ENCODE data around the gene SYTL3. TPM values are rescaled to one million over a fixed set of nuclear protein-coding genes. Genes with fewer than 3 reads are reported as not detected.
"Not testable (repeated sequence)": the region's sequence is repeated elsewhere in the genome, so short reads cannot be mapped to it uniquely, and the experiment has no call there.

The SYTL3 gene
- total RNA-seq, 1 experiment from 2014 or later = 0.65 TPM

DNA sequence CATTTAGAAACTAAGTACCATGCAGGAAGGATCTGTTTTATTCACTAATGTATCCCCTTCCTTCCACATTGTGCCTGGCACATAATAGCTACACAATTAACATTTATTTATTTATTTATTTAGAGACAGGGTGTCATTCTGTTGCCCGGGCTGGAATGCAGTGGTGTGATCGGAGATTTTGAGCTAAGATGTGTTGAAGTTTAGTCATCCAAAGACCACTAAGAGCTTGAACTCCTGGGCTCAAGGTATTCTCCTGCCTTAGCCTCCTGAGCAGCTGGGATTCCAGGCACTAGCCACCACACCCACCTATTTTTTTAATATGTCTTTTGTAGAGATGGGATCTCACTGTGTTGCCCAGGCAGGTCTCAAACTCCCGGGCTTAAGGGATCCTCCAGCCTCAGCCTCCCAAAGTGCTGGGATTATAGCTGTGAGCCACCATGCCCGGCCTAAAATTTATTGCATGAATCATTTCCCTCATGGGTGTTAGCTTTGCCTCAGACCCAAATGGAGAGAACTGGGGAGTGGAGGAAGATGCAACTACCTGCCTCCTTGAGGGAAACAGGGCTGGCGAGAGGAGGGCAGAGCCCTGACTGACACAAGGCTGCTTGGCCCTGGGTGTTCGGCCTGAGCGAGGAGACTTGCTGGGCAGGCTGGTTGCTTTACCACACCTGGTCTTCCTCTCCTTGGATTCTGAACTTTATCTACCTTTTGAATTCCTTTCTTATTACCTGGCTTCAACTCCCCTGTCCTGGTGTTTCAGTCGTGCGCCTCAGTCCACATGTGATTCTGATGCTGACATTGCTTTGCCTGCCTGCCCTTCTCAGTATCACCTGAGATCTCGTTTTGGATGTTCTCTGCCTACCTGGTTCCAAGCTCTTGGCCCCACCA, 3.6 kb upstream of the SYTL3 start:
- no peak for DNase-seq (ENCODE audit: unreplicated experiment)
- Mint-ChIP-seq H3K4me1 (ENCODE audit: insufficient read depth, unreplicated experiment) (peaks cover 47% of the 10 kb centered on the region), H3K27ac (ENCODE audit: low read depth, unreplicated experiment) (no peak overlapping the region), H3K4me3 (ENCODE audit: unreplicated experiment) (no peak overlapping the region), H3K36me3 (ENCODE audit: insufficient read depth, unreplicated experiment) (peaks cover 10% of the 10 kb centered on the region), H3K9me3 (ENCODE audit: unreplicated experiment) (no peaks in the 10 kb centered on the region), H3K27me3 (ENCODE audit: insufficient read depth, unreplicated experiment) (no peaks in the 10 kb centered on the region)
- BruUV-seq (replicated peaks) = no TSS peak
- intact Hi-C loops (cut with micrococcal nuclease) = no loop called here
- ChIA-PET CTCF (interaction anchor here (0.5 to 4.5 kb wide), 9 partner anchors 18 to 450 kb away, joined by 3 to 36 read pairs (median 3); no protein-coding TSS in a partner anchor), POLR2A (interaction anchor here (1.4 to 6.9 kb wide), 7 partner anchors 16 to 460 kb away, joined by 4 to 41 read pairs (median 8); partner anchors contain the start of gene RSPH3)
- TF ChIP-seq, protein P1, sequence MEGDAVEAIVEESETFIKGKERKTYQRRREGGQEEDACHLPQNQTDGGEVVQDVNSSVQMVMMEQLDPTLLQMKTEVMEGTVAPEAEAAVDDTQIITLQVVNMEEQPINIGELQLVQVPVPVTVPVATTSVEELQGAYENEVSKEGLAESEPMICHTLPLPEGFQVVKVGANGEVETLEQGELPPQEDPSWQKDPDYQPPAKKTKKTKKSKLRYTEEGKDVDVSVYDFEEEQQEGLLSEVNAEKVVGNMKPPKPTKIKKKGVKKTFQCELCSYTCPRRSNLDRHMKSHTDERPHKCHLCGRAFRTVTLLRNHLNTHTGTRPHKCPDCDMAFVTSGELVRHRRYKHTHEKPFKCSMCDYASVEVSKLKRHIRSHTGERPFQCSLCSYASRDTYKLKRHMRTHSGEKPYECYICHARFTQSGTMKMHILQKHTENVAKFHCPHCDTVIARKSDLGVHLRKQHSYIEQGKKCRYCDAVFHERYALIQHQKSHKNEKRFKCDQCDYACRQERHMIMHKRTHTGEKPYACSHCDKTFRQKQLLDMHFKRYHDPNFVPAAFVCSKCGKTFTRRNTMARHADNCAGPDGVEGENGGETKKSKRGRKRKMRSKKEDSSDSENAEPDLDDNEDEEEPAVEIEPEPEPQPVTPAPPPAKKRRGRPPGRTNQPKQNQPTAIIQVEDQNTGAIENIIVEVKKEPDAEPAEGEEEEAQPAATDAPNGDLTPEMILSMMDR (IDR thresholded peaks at IDR 0.05; ENCODE audit: unreplicated experiment) = no peak

GRCh38 chr6:158647501-158647900, 2.4 kb upstream of the SYTL3 start:
- Mint-ChIP-seq H3K36me3 (ENCODE audit: insufficient read depth, unreplicated experiment) (peaks cover 6% of the 10 kb centered on the region), H3K4me3 (ENCODE audit: unreplicated experiment) (no peak overlapping the region), H3K4me1 (ENCODE audit: insufficient read depth, unreplicated experiment) (peaks cover 39% of the 10 kb centered on the region), H3K27ac (ENCODE audit: low read depth, unreplicated experiment) (no peak overlapping the region), H3K9me3 (ENCODE audit: unreplicated experiment) (no peaks in the 10 kb centered on the region), H3K27me3 (ENCODE audit: insufficient read depth, unreplicated experiment) (no peaks in the 10 kb centered on the region)
- intact Hi-C loops (cut with micrococcal nuclease) = no loop called here
- BruUV-seq (replicated peaks) = no TSS peak
- TF ChIP-seq, protein P1 (IDR thresholded peaks at IDR 0.05; ENCODE audit: unreplicated experiment) = no peak
- ChIA-PET CTCF (interaction anchor here (0.6 to 4.5 kb wide), 4 partner anchors 16 to 56 kb away, joined by 3 to 36 read pairs (median 3); no protein-coding TSS in a partner anchor), POLR2A (no interaction called here)
- DNase-seq (ENCODE audit: unreplicated experiment) = no peak

DNA sequence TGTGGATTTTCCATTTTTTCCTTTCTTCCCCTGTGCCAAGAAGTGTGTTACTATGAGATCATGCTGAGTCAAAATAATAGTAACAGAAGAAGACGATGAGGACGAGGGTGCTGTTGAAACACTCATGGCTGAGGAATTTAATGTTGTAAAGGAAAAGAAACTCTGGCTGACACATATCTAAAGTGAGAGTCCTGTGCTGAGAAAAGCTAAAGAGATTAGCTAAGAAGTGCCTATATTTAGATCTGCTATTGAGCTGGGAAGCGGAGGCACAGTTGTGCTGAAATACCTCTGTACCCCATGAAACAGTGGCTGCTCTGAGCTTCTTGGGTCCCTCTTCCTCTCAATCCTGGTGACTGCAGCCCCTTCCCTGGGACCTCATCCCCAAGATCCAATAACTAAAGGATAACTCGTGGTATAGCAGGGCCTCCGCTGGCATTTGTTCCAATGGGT, 1.1 kb upstream of the SYTL3 start:
- POLR2A ChIA-PET = interaction anchor here (0.8 to 1.5 kb wide), 2 partner anchors 10 to 20 kb away, joined by 3 to 4 read pairs; no protein-coding TSS in a partner anchor
- peak overlapping the region; percentile 12 for H3K27ac Mint-ChIP-seq (ENCODE audit: low read depth, unreplicated experiment)

DNA sequence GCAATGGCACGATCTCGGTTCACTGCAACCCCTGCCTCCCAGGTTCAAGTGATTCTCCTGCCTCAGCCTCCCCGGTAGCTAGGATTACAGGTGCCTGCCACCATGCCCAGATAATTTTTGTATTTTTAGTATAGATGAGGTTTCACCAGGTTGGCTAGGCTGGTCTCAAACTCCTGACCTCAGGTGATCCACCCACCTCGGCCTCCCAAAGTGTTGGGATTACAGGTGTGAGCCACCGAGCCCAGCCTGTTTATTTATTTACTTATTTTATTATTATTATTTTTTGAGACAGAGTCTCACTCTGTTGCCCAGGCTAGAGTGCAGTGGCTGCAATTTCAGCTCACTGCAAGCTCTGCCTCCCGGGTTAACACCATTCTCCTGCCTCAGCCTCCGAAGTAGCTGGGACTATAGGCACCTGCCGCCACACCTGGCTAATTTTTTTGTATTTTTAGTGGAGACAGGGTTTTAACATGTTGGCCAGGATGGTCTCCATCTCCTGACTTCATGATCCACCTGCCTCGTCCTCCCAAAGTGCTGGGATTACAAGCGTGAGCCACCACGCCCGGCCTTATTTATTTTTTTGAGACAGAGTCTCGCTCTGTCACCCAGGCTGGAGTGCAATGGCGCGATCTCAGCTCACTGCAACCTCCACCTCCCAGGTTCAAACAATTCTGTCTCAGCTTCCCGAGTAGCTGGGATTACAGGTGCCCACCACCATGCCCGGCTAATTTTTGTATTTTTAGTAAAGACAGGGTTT, 2.3 kb downstream of the SYTL3 start:
- POLR2A ChIA-PET; BruUV-seq (replicated peaks); H3K36me3 Mint-ChIP-seq (ENCODE audit: insufficient read depth, unreplicated experiment); DNase-seq (ENCODE audit: unreplicated experiment); H3K27ac Mint-ChIP-seq (ENCODE audit: low read depth, unreplicated experiment); H3K4me3 Mint-ChIP-seq (ENCODE audit: unreplicated experiment); H3K9me3 Mint-ChIP-seq (ENCODE audit: unreplicated experiment); intact Hi-C loops (cut with micrococcal nuclease); H3K27me3 Mint-ChIP-seq (ENCODE audit: insufficient read depth, unreplicated experiment): not testable (repeated sequence)
- CTCF ChIA-PET = interaction anchor here (0.8 kb wide), 1 partner anchor 39 kb away, joined by 5 read pairs; no protein-coding TSS in a partner anchor
- peaks cover 27% of the 10 kb centered on the region for H3K4me1 Mint-ChIP-seq (ENCODE audit: insufficient read depth, unreplicated experiment)

More for the DNA sequence above, 1.1 kb upstream of the SYTL3 start:
- Mint-ChIP-seq H3K9me3 (ENCODE audit: unreplicated experiment) (no peaks in the 10 kb centered on the region), H3K36me3 (ENCODE audit: insufficient read depth, unreplicated experiment) (peaks cover 6% of the 10 kb centered on the region), H3K27me3 (ENCODE audit: insufficient read depth, unreplicated experiment) (no peaks in the 10 kb centered on the region), H3K4me1 (ENCODE audit: insufficient read depth, unreplicated experiment) (peaks cover 30% of the 10 kb centered on the region), H3K4me3 (ENCODE audit: unreplicated experiment) (no peak overlapping the region)
- no TSS peak for BruUV-seq (replicated peaks)
- CTCF ChIA-PET = interaction anchor here (0.9 to 1.8 kb wide), 3 partner anchors 11 to 434 kb away, joined by 3 to 8 read pairs (median 6); no protein-coding TSS in a partner anchor
- intact Hi-C loops (cut with micrococcal nuclease) = no loop called here
- TF ChIP-seq, protein P1 (IDR thresholded peaks at IDR 0.05; ENCODE audit: unreplicated experiment) = no peak
- DNase-seq (ENCODE audit: unreplicated experiment) = peak; percentile 70

All from MCF 10A (cell line).